Measurements from ENCODE around the gene FAM83D. TPM values are rescaled to one million over a fixed set of nuclear protein-coding genes. Genes with fewer than 3 reads are reported as not detected.

The FAM83D gene
- total and polyA plus RNA-seq, 2 of the 8 experiments (the other 6 are each of a cell fraction or from before 2014, with no cell fraction given), result 60.9 to 62.6 TPM

- H4K20me1 ChIP-seq (replicated peaks in 1 of 2; ENCODE audit: control insufficient read depth in 1 of 2, insufficient read depth in 2 of 2, low read length in 2 of 2), result peaks cover 3 to 10% of the 10 kb centered on the region in 2 experiments
- H3K14ac ChIP-seq (ENCODE audit: insufficient read length), result no peak overlapping the region
- H3K4me1 ChIP-seq (replicated peaks in 1 of 4; ENCODE audit: control insufficient read depth in 3 of 4, insufficient read depth in 4 of 4, low read length in 3 of 4), result peaks cover 6 to 8% (median 6%) of the 10 kb centered on the region in 4 experiments
- CTCF ChIA-PET (ENCODE audit: partially characterized antibody), result interaction anchor here (1.0 to 1.8 kb wide), 3 partner anchors 9 to 125 kb away, joined by 3 to 4 read pairs (median 4); no protein-coding TSS in a partner anchor
- H3K23ac ChIP-seq (ENCODE audit: insufficient read length), result no peak overlapping the region
- H2AK5ac ChIP-seq (ENCODE audit: low read depth, low read length), result no peak overlapping the region
- no peak overlapping the region for H4K91ac ChIP-seq (replicated peaks; ENCODE audit: insufficient read length, low read length)
- H2BK12ac ChIP-seq (ENCODE audit: low read depth, low read length), result no peak overlapping the region
- TF ChIP-seq KDM5A (IDR thresholded peaks at IDR 0.05; ENCODE audit: low read length), result no peak
- TF ChIP-seq RFX5 (IDR thresholded peaks at IDR 0.05; ENCODE audit: borderline replicate concordance, low read depth, low read length), result no peak
- no peak for TF ChIP-seq CTCF (IDR thresholded peaks at IDR 0.05; ENCODE audit: control extremely low read depth in 1 of 3, insufficient read depth in 1 of 3, low read depth in 1 of 3, low read length in 3 of 3)
- no peak for TF ChIP-seq SUZ12 (IDR thresholded peaks at IDR 0.05; ENCODE audit: low read length)
- TF ChIP-seq BRCA1 (IDR thresholded peaks at IDR 0.05; ENCODE audit: low read depth, low read length), result no peak
- no peak for TF ChIP-seq BCL11A (IDR thresholded peaks at IDR 0.05; ENCODE audit: low read depth in 2 of 2, low read length in 2 of 2)
- no peak for TF ChIP-seq SP1 (IDR thresholded peaks at IDR 0.05; ENCODE audit: low read depth, low read length)
- TF ChIP-seq EP300 (IDR thresholded peaks at IDR 0.05; ENCODE audit: borderline replicate concordance in 1 of 2, low read depth in 2 of 2, low read length in 2 of 2), result no peak
- no peak for TF ChIP-seq CREB1 (IDR thresholded peaks at IDR 0.05)
- no peak for TF ChIP-seq RXRA (IDR thresholded peaks at IDR 0.05; ENCODE audit: insufficient read depth, low read depth, low read length)
- TF ChIP-seq SIRT6 (IDR thresholded peaks at IDR 0.05; ENCODE audit: low read length), result no peak
- no peak for TF ChIP-seq CTBP2 (IDR thresholded peaks at IDR 0.05; ENCODE audit: borderline replicate concordance, insufficient read depth, insufficient read length, low read length)
- H2AFZ ChIP-seq (ENCODE audit: low read length), result no peak overlapping the region
- no peak overlapping the region for H3K56ac ChIP-seq (replicated peaks; ENCODE audit: insufficient read length, low read depth, low read length)
- H3K18ac ChIP-seq (ENCODE audit: extremely low read depth, low read length), result no peak overlapping the region
- no peak overlapping the region for H3K4ac ChIP-seq (replicated peaks; ENCODE audit: insufficient read length, low read depth, low read length)
- no peak overlapping the region for H4K8ac ChIP-seq (ENCODE audit: extremely low read depth, insufficient read depth, low read length)
- no peak overlapping the region for H2BK120ac ChIP-seq (replicated peaks; ENCODE audit: low read depth, low read length)
- DNase-seq (ENCODE audit: low read depth in 1 of 2, low spot score in 2 of 2) (no peak), FAIRE-seq (no peak)
- H4K5ac ChIP-seq (ENCODE audit: insufficient read length, low read depth, low read length), result no peak overlapping the region
- H3K4me3 ChIP-seq (ENCODE audit: extremely low read depth in 1 of 4, insufficient read depth in 2 of 4, low read depth in 3 of 4, low read length in 4 of 4), result no peak overlapping the region
- no peaks in the 10 kb centered on the region for H3K9me3 ChIP-seq (ENCODE audit: insufficient read depth in 2 of 2, low read depth in 1 of 2, low read length in 1 of 2)
- H3K79me1 ChIP-seq (ENCODE audit: low read depth, low read length), result peaks cover 7% of the 10 kb centered on the region; the same call in 1 of the 2 replicates
- H2BK15ac ChIP-seq (ENCODE audit: low read length), result no peak overlapping the region
- H3K36me3 ChIP-seq (ENCODE audit: control insufficient read depth in 2 of 4, insufficient read depth in 4 of 4, low read length in 3 of 4), result no peaks in the 10 kb centered on the region; a peak in 1 of 8 replicates
- peaks cover 13% of the 10 kb centered on the region for H3K23me2 ChIP-seq (ENCODE audit: low read depth, low read length)
- 86% methylated on average over 2 of the region's 2 CpGs; no CpG with 5 or more reads in 1 of the 2 experiments for WGBS, 2 experiments (ENCODE audit: extremely low coverage in 1 of 2, insufficient coverage in 1 of 2, insufficient read length in 1 of 2, insufficient replicate concordance in 2 of 2, low coverage in 1 of 2, low lambda C conversion rate in 2 of 2, missing lambda C conversion rate in 1 of 2)
- H3K27ac ChIP-seq (ENCODE audit: low read depth, low read length), result no peak overlapping the region
- no peak overlapping the region for H3K4me2 ChIP-seq (ENCODE audit: insufficient read depth in 1 of 2, low read depth in 2 of 2, low read length in 2 of 2)
- no peak overlapping the region for H3K9ac ChIP-seq (replicated peaks in 1 of 4; ENCODE audit: extremely low read depth in 1 of 4, low read depth in 3 of 4, low read length in 3 of 4)
- POLR2A ChIA-PET (ENCODE audit: partially characterized antibody), result interaction anchor here (0.7 to 5.9 kb wide), 4 partner anchors 10 to 116 kb away, joined by 3 to 56 read pairs (median 6); partner anchors contain the start of gene DHX35
- H2BK20ac ChIP-seq (ENCODE audit: low read length), result no peak overlapping the region
- H3K27me3 ChIP-seq (replicated peaks in 1 of 4; ENCODE audit: control insufficient read depth in 3 of 4, extremely low read depth in 1 of 4, insufficient read depth in 3 of 4, low read length in 3 of 4), result no peaks in the 10 kb centered on the region; a peak in 1 of 7 replicates
- no peak overlapping the region for H2BK5ac ChIP-seq (ENCODE audit: low read depth, low read length)
- H3K79me2 ChIP-seq (ENCODE audit: control insufficient read depth in 1 of 2, insufficient read depth in 2 of 2, low read length in 2 of 2), result peaks cover 23 to 31% of the 10 kb centered on the region in 2 experiments
Observed at GRCh38 chr20:38924718-38925117, 1.5 kb upstream of the FAM83D start.
